ENCODE results near the gene SLC25A10.

GRCh38 chr17:81727324-81728031 lies 15.4 kb downstream of the SLC25A10 start:
- TF ChIP-seq, protein P1, sequence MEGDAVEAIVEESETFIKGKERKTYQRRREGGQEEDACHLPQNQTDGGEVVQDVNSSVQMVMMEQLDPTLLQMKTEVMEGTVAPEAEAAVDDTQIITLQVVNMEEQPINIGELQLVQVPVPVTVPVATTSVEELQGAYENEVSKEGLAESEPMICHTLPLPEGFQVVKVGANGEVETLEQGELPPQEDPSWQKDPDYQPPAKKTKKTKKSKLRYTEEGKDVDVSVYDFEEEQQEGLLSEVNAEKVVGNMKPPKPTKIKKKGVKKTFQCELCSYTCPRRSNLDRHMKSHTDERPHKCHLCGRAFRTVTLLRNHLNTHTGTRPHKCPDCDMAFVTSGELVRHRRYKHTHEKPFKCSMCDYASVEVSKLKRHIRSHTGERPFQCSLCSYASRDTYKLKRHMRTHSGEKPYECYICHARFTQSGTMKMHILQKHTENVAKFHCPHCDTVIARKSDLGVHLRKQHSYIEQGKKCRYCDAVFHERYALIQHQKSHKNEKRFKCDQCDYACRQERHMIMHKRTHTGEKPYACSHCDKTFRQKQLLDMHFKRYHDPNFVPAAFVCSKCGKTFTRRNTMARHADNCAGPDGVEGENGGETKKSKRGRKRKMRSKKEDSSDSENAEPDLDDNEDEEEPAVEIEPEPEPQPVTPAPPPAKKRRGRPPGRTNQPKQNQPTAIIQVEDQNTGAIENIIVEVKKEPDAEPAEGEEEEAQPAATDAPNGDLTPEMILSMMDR (IDR thresholded peaks at IDR 0.05; ENCODE audit: low read length) = no peak
- no peak for TF ChIP-seq EZH2 (optimal IDR thresholded peaks at IDR 0.05; ENCODE audit: low read depth, low read length)
- no peak for TF ChIP-seq EZH2phosphoT487 (IDR thresholded peaks at IDR 0.05; ENCODE audit: low read length)

Data from MM.1S (cell line).